Astrocyte (in vitro differentiated cells and primary cell): ENCODE measurements around the gene PINK1. TPM values are rescaled to one million over a fixed set of nuclear protein-coding genes. Genes with fewer than 3 reads are reported as not detected.

Experiments used
- DNase-seq: peaks from one replicate; pipeline ENCODE4 v3.0.0-alpha.2; 2010; ENCODE audit warnings: low read depth
- FAIRE-seq: peaks from 2 replicates; lab custom pipeline; 2011; peaks lifted over from hg19 to GRCh38; lab: Jason Lieb, UNC
- H2AFZ ChIP-seq: 2 replicates; pipeline ENCODE4 v1.6.0; 2012; ENCODE audit warnings: low read depth, low read length, inconsistent platforms
- H3K27ac ChIP-seq: 2 replicates; pipeline ENCODE4 v1.5.1; 2011; ENCODE audit warnings: low read depth, low read length, inconsistent platforms
- H3K27me3 ChIP-seq: 2 replicates; pipeline ENCODE4 v1.6.0; 2011; ENCODE audit warnings: low read length, inconsistent platforms; ENCODE audit not compliant: insufficient read depth
- H3K36me3 ChIP-seq: 2 replicates; pipeline ENCODE4 v1.5.1; 2011; ENCODE audit warnings: low read length, inconsistent platforms; ENCODE audit not compliant: insufficient read depth
- H3K4me1 ChIP-seq: 2 replicates; pipeline ENCODE4 v1.5.1; 2011; ENCODE audit warnings: low read length, inconsistent platforms; ENCODE audit not compliant: insufficient read depth
- H3K4me2 ChIP-seq: 2 replicates; pipeline ENCODE4 v1.6.0; 2012; ENCODE audit warnings: low read length, inconsistent platforms
- H3K4me3 ChIP-seq: 2 replicates; pipeline ENCODE4 v1.5.1; 2011; ENCODE audit warnings: low read depth, mild to moderate bottlenecking, low read length, inconsistent platforms; ENCODE audit not compliant: insufficient read depth
- H3K79me2 ChIP-seq: 2 replicates; pipeline ENCODE4 v1.6.0; 2012; ENCODE audit warnings: mild to moderate bottlenecking, low read length, inconsistent platforms; ENCODE audit not compliant: insufficient read depth
- H3K9ac ChIP-seq: 2 replicates; pipeline ENCODE4 v1.6.0; 2012; ENCODE audit warnings: mild to moderate bottlenecking, low read length, inconsistent platforms
- H3K9me3 ChIP-seq: 2 replicates; pipeline ENCODE4 v1.5.1; 2012; ENCODE audit warnings: low read depth, mild to moderate bottlenecking, low read length, inconsistent platforms; ENCODE audit not compliant: insufficient read depth
- H4K20me1 ChIP-seq: 2 replicates; pipeline ENCODE4 v1.6.0; 2012; ENCODE audit warnings: low read length, inconsistent platforms; ENCODE audit not compliant: insufficient read depth
- H3K27ac Mint-ChIP-seq: one replicate; pipeline ENCODE4 v1.8.0; 2021; ENCODE audit warnings: mild to moderate bottlenecking, mixed read lengths; ENCODE audit not compliant: unreplicated experiment
- H3K27me3 Mint-ChIP-seq: one replicate; pipeline ENCODE4 v1.8.0; 2021; ENCODE audit warnings: low read depth, mixed read lengths; ENCODE audit not compliant: unreplicated experiment
- H3K36me3 Mint-ChIP-seq: one replicate; pipeline ENCODE4 v1.8.0; 2021; ENCODE audit warnings: low read depth, mixed read lengths; ENCODE audit not compliant: unreplicated experiment
- H3K4me1 Mint-ChIP-seq: one replicate; pipeline ENCODE4 v1.8.0; 2021; ENCODE audit warnings: low read depth, mixed read lengths; ENCODE audit not compliant: unreplicated experiment
- H3K4me3 Mint-ChIP-seq: one replicate; pipeline ENCODE4 v1.8.0; 2021; ENCODE audit warnings: mild to moderate bottlenecking, moderate library complexity, mixed read lengths; ENCODE audit not compliant: unreplicated experiment
- H3K9me3 Mint-ChIP-seq: one replicate; pipeline ENCODE4 v1.8.0; 2021; ENCODE audit warnings: mild to moderate bottlenecking, mixed read lengths; ENCODE audit not compliant: unreplicated experiment
- CTCF ChIP-seq: IDR thresholded peaks from 2 replicates; pipeline ENCODE4 v1.5.1; 2011; ENCODE audit warnings: low read depth, mild to moderate bottlenecking, inconsistent platforms, low read length, moderate library complexity; ENCODE audit not compliant: insufficient read depth
- EZH2 ChIP-seq: IDR thresholded peaks from 2 replicates; pipeline ENCODE4 v1.6.1; 2012; ENCODE audit warnings: mild to moderate bottlenecking, low read length, inconsistent platforms; ENCODE audit not compliant: insufficient read depth
- total RNA-seq: library from RNA; stranded (reverse); gene quantifications from 2 replicates; pipeline ENCODE4 v1.2.1, GENCODE V29; 2021

Gene PINK1
- total RNA-seq, 1 donor from 2014 or later = 25.6 TPM

GRCh38 chr1:20680269-20680668 lies 47.0 kb downstream of the PINK1 start:
- DNase-seq = no peak
- no peaks in the 10 kb centered on the region for H3K79me2 ChIP-seq
- no peaks in the 10 kb centered on the region for H4K20me1 ChIP-seq
- no peak overlapping the region for H3K4me2 ChIP-seq
- Mint-ChIP-seq H3K9me3 (peaks cover 2% of the 10 kb centered on the region), H3K4me3 (no peak overlapping the region), H3K36me3 (peaks cover 2% of the 10 kb centered on the region), H3K27me3 (peaks cover 6% of the 10 kb centered on the region), H3K4me1 (no peaks in the 10 kb centered on the region), H3K27ac (no peak overlapping the region)
- H3K27me3 ChIP-seq = no peaks in the 10 kb centered on the region
- no peak for FAIRE-seq
- TF ChIP-seq CTCF (no peak), EZH2 (no peak)
- H3K9ac ChIP-seq = no peak overlapping the region
- no peaks in the 10 kb centered on the region for H3K4me1 ChIP-seq
- H3K9me3 ChIP-seq = no peaks in the 10 kb centered on the region
- H3K4me3 ChIP-seq = no peak overlapping the region
- H3K36me3 ChIP-seq = no peaks in the 10 kb centered on the region
- H2AFZ ChIP-seq = no peak overlapping the region
- no peak overlapping the region for H3K27ac ChIP-seq

- peaks cover 2% of the 10 kb centered on the region for H3K36me3 Mint-ChIP-seq
- H4K20me1 ChIP-seq = no peaks in the 10 kb centered on the region
- no peaks in the 10 kb centered on the region for H3K4me1 ChIP-seq
- H3K27ac Mint-ChIP-seq = no peak overlapping the region
- no peaks in the 10 kb centered on the region for H3K27me3 ChIP-seq
- peaks cover 2% of the 10 kb centered on the region for H3K9me3 Mint-ChIP-seq
- H3K9me3 ChIP-seq = no peaks in the 10 kb centered on the region
- no peak overlapping the region for H3K9ac ChIP-seq
- no peak for FAIRE-seq
- H3K79me2 ChIP-seq = no peaks in the 10 kb centered on the region
- no peak overlapping the region for H3K4me2 ChIP-seq
- H3K27me3 Mint-ChIP-seq = peaks cover 6% of the 10 kb centered on the region
- H2AFZ ChIP-seq = no peak overlapping the region
- H3K4me3 ChIP-seq = no peak overlapping the region
- TF ChIP-seq CTCF (no peak), EZH2 (no peak)
- H3K36me3 ChIP-seq = no peaks in the 10 kb centered on the region
- no peaks in the 10 kb centered on the region for H3K4me1 Mint-ChIP-seq
- no peak overlapping the region for H3K27ac ChIP-seq
- no peak for DNase-seq
- H3K4me3 Mint-ChIP-seq = no peak overlapping the region
Measured at GRCh38 chr1:20681999-20682398, 48.7 kb downstream of the PINK1 start.

GRCh38 chr1:20682571-20683236 lies 49.4 kb downstream of the PINK1 start:
- H3K4me3 Mint-ChIP-seq = no peak overlapping the region
- H3K9me3 Mint-ChIP-seq = peaks cover 2% of the 10 kb centered on the region
- Histone ChIP-seq H3K9ac (no peak overlapping the region), H3K4me2 (no peak overlapping the region), H3K4me1 (no peaks in the 10 kb centered on the region), H2AFZ (no peak overlapping the region), H3K27ac (no peak overlapping the region), H3K4me3 (no peak overlapping the region), H3K36me3 (no peaks in the 10 kb centered on the region), H3K79me2 (no peaks in the 10 kb centered on the region), H4K20me1 (no peaks in the 10 kb centered on the region), H3K27me3 (no peaks in the 10 kb centered on the region), H3K9me3 (no peaks in the 10 kb centered on the region)
- H3K27ac Mint-ChIP-seq = no peak overlapping the region
- peaks cover 6% of the 10 kb centered on the region for H3K27me3 Mint-ChIP-seq
- FAIRE-seq = no peak
- no peak for DNase-seq
- peaks cover 2% of the 10 kb centered on the region for H3K36me3 Mint-ChIP-seq
- TF ChIP-seq EZH2 (no peak), CTCF (no peak)
- no peaks in the 10 kb centered on the region for H3K4me1 Mint-ChIP-seq
